ENCODE measurements around the gene FADS2. TPM values are rescaled to one million over a fixed set of nuclear protein-coding genes. Genes with fewer than 3 reads are reported as not detected.

The FADS2 gene
- total RNA-seq, 1 experiment from 2014 or later, result 17.1 TPM

GRCh38 chr11:61911128-61911700, 83.1 kb downstream of the FADS2 start:
- TF ChIP-seq EGR1 (IDR thresholded peaks at IDR 0.05; ENCODE audit: low read depth) (no peak), FOSL1 (IDR thresholded peaks at IDR 0.05; ENCODE audit: low read depth) (no peak), SRF (IDR thresholded peaks at IDR 0.05; ENCODE audit: low read depth) (no peak), RAD21 (IDR thresholded peaks at IDR 0.05; ENCODE audit: low read depth) (no peak), CTCF (IDR thresholded peaks at IDR 0.05 in 2 of 3, conservative IDR thresholded peaks at IDR 0.05 in 1 of 3; ENCODE audit: borderline replicate concordance in 1 of 3, insufficient read depth in 1 of 3, low read depth in 2 of 3, low read length in 2 of 3) (no peak), POLR2A (IDR thresholded peaks at IDR 0.05; ENCODE audit: borderline replicate concordance, extremely low read depth, insufficient read depth, insufficient read length) (no peak), SIN3A (IDR thresholded peaks at IDR 0.05; ENCODE audit: low read depth) (no peak), ZNF274 (IDR thresholded peaks at IDR 0.05; ENCODE audit: low read depth, low read length) (no peak), CBX3 (IDR thresholded peaks at IDR 0.05; ENCODE audit: low read depth) (no peak)
- TF ChIP-seq, protein P1, sequence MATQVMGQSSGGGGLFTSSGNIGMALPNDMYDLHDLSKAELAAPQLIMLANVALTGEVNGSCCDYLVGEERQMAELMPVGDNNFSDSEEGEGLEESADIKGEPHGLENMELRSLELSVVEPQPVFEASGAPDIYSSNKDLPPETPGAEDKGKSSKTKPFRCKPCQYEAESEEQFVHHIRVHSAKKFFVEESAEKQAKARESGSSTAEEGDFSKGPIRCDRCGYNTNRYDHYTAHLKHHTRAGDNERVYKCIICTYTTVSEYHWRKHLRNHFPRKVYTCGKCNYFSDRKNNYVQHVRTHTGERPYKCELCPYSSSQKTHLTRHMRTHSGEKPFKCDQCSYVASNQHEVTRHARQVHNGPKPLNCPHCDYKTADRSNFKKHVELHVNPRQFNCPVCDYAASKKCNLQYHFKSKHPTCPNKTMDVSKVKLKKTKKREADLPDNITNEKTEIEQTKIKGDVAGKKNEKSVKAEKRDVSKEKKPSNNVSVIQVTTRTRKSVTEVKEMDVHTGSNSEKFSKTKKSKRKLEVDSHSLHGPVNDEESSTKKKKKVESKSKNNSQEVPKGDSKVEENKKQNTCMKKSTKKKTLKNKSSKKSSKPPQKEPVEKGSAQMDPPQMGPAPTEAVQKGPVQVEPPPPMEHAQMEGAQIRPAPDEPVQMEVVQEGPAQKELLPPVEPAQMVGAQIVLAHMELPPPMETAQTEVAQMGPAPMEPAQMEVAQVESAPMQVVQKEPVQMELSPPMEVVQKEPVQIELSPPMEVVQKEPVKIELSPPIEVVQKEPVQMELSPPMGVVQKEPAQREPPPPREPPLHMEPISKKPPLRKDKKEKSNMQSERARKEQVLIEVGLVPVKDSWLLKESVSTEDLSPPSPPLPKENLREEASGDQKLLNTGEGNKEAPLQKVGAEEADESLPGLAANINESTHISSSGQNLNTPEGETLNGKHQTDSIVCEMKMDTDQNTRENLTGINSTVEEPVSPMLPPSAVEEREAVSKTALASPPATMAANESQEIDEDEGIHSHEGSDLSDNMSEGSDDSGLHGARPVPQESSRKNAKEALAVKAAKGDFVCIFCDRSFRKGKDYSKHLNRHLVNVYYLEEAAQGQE (IDR thresholded peaks at IDR 0.05; ENCODE audit: low read depth), result no peak
- ChIA-PET POLR2A (no interaction called here), RAD21 (ENCODE audit: low non-redundant PET in 1 of 2, low total read pairs in 2 of 2, uncharacterized antibody in 2 of 2, unreplicated experiment in 2 of 2) (no interaction called here), CTCF (no interaction called here)
- Histone ChIP-seq H3K9me3 (ENCODE audit: control insufficient read depth in 1 of 2, insufficient read depth in 1 of 2, low read depth in 1 of 2, low read length in 2 of 2) (no peaks in the 10 kb centered on the region), H3K9ac (ENCODE audit: low read length) (no peak overlapping the region), H3K79me2 (ENCODE audit: insufficient read depth, low read length) (no peaks in the 10 kb centered on the region), H3K4me3 (replicated peaks in 1 of 2; ENCODE audit: low read depth in 1 of 2, low read length in 2 of 2) (no peak overlapping the region), H3K4me1 (ENCODE audit: control insufficient read depth in 1 of 2, insufficient read depth in 2 of 2, low read length in 2 of 2) (peaks cover 0 to 2% of the 10 kb centered on the region in 2 experiments; a peak in 2 of 4 replicates), H3K36me3 (ENCODE audit: control insufficient read depth in 1 of 2, insufficient read depth in 2 of 2, low read length in 2 of 2) (no peaks in the 10 kb centered on the region), H2AFZ (ENCODE audit: low read depth, low read length, poor library complexity, severe bottlenecking) (no peak overlapping the region), H3K27me3 (ENCODE audit: insufficient read depth, low read length) (no peaks in the 10 kb centered on the region), H3K4me2 (ENCODE audit: low read length) (no peak overlapping the region), H4K20me1 (ENCODE audit: insufficient read depth) (no peaks in the 10 kb centered on the region), H3K27ac (ENCODE audit: low read depth, low read length) (no peak overlapping the region), H3K9me2 (ENCODE audit: insufficient read depth) (no peaks in the 10 kb centered on the region)
- ATAC-seq (no peak), DNase-seq (ENCODE audit: low read depth, low spot score) (no peak)
- intact Hi-C loops (cut with micrococcal nuclease), result no loop called here
- BruUV-seq (replicated peaks), result no TSS peak

Measured in HCT116 (cell line).